Fibroblast of the aortic adventitia (primary cell): ENCODE results near the gene CDK17. TPM values are rescaled to one million over a fixed set of nuclear protein-coding genes. Genes with fewer than 3 reads are reported as not detected.

Source experiments
- DNase-seq: peaks from one replicate; pipeline ENCODE4 v3.0.0-alpha.2; 2010; ENCODE audit warnings: low read depth
- H3K4me3 ChIP-seq: 2 replicates; pipeline ENCODE4 v1.5.1; 2011; ENCODE audit warnings: low read depth, mild to moderate bottlenecking, control low read depth, low read length, moderate library complexity
- CTCF ChIP-seq: IDR thresholded peaks from 2 replicates; pipeline ENCODE4 v1.5.1; 2011; ENCODE audit warnings: mild to moderate bottlenecking, low read length, control low read depth, inconsistent platforms; ENCODE audit not compliant: insufficient read depth
- total RNA-seq: library from RNA; depleted of rRNA; stranded (reverse); fragments of >200 nt; gene quantifications from 2 replicates; pipeline ENCODE4 v1.2.3, GENCODE V29; 2012; ENCODE audit warnings: low replicate concordance

The CDK17 gene
- total RNA-seq, 1 donor = 49.1 TPM

GRCh38 chr12:96356831-96357230, 43.4 kb downstream of the CDK17 start:
- H3K4me3 ChIP-seq = no peak overlapping the region
- TF ChIP-seq CTCF = no peak
- DNase-seq = no peak

- no peak for TF ChIP-seq CTCF
- no peak for DNase-seq
- no peak overlapping the region for H3K4me3 ChIP-seq
Measured at GRCh38 chr12:96354844-96355534, 45.2 kb downstream of the CDK17 start.

- TF ChIP-seq CTCF = no peak
- H3K4me3 ChIP-seq = no peak overlapping the region
- DNase-seq = peak; percentile 25
Measured at GRCh38 chr12:96354326-96354725, 45.9 kb downstream of the CDK17 start.

GRCh38 chr12:96352161-96352835, 47.9 kb downstream of the CDK17 start:
- no peak for TF ChIP-seq CTCF

GRCh38 chr12:96350982-96351381, 49.3 kb downstream of the CDK17 start:
- no peak for DNase-seq
- H3K4me3 ChIP-seq = no peak overlapping the region
- TF ChIP-seq CTCF = no peak

More at GRCh38 chr12:96352161-96352835, 47.9 kb downstream of the CDK17 start:
- no peak for DNase-seq
- H3K4me3 ChIP-seq = no peak overlapping the region

GRCh38 chr12:96347130-96347699, 53.0 kb downstream of the CDK17 start:
- no peak for DNase-seq
- peak overlapping the region; percentile 44 for H3K4me3 ChIP-seq
- TF ChIP-seq CTCF = no peak

GRCh38 chr12:96346716-96347115, 53.5 kb downstream of the CDK17 start:
- peak; percentile 38 for DNase-seq
- peak overlapping the region; percentile 44 for H3K4me3 ChIP-seq
